Skeletal muscle tissue (tissue), 4 donors: ENCODE results near the gene NDUFS8. TPM values are rescaled to one million over a fixed set of nuclear protein-coding genes. Genes with fewer than 3 reads are reported as not detected.
"Not testable (repeated sequence)": the region's sequence is repeated elsewhere in the genome, so short reads cannot be mapped to it uniquely, and the experiment has no call there.

Experiments
- H3K27ac ChIP-seq: one replicate; pipeline ENCODE4 v1.7.0; 2013; ENCODE audit warnings: mild to moderate bottlenecking, low read depth, low read length, inconsistent platforms
- H3K27me3 ChIP-seq, 3 donors: one replicate each; pipeline ENCODE4 v1.7.0; 2013; ENCODE audit warnings: low read length in 3 of 3; ENCODE audit not compliant: control insufficient read depth in 3 of 3, insufficient read depth in 3 of 3
- H3K36me3 ChIP-seq, 3 donors: one replicate each; pipeline ENCODE4 v1.7.0; 2013; ENCODE audit warnings: low read length in 3 of 3; ENCODE audit not compliant: control insufficient read depth in 3 of 3, insufficient read depth in 3 of 3
- H3K4me1 ChIP-seq, 3 donors: one replicate each; pipeline ENCODE4 v1.7.0; 2013; ENCODE audit warnings: low read length in 3 of 3, mild to moderate bottlenecking in 3 of 3; ENCODE audit not compliant: control insufficient read depth in 3 of 3, insufficient read depth in 3 of 3
- H3K4me3 ChIP-seq, 3 donors: one replicate each; pipeline ENCODE4 v1.7.0; 2013; ENCODE audit warnings: low read length in 3 of 3
- H3K9ac ChIP-seq, 3 donors: one replicate each; pipeline ENCODE4 v1.7.0; 2013; ENCODE audit warnings: low read length in 3 of 3, mild to moderate bottlenecking in 3 of 3, moderate library complexity in 2 of 3, low read depth in 1 of 3
- H3K9me3 ChIP-seq, 3 donors: one replicate each; pipeline ENCODE4 v1.7.0; 2013; ENCODE audit warnings: low read length in 3 of 3; ENCODE audit not compliant: control insufficient read depth in 3 of 3
- total RNA-seq: library from RNA; depleted of rRNA; stranded (reverse); fragments of >200 nt; gene quantifications from one replicate; pipeline ENCODE4 v1.2.3, GENCODE V29; 2014
- donor health status: Osteomylitis.

Gene NDUFS8
- total RNA-seq = 64.7 TPM

GRCh38 chr11:68030318-68031143 is at the start of gene NDUFS8:
TSS of gene NDUFS8 (plus strand) at chr11:68030681. CDS start at chr11:68032152, 1,471 bp downstream.
- Histone ChIP-seq H3K36me3 (peaks cover 12 to 22% (median 21%) of the 10 kb centered on the region in 3 donors), H3K27ac (peak within 1 kb of the TSS; percentile 84), H3K9me3 (no peaks in the 10 kb centered on the region), H3K4me1 (peaks cover 38 to 50% (median 42%) of the 10 kb centered on the region in 3 donors), H3K4me3 (peak within 1 kb of the TSS; percentile 93 to 99 (median 98)), H3K27me3 (no peaks in the 10 kb centered on the region), H3K9ac (peak within 1 kb of the TSS; percentile 98 to 99 (median 98))

DNA sequence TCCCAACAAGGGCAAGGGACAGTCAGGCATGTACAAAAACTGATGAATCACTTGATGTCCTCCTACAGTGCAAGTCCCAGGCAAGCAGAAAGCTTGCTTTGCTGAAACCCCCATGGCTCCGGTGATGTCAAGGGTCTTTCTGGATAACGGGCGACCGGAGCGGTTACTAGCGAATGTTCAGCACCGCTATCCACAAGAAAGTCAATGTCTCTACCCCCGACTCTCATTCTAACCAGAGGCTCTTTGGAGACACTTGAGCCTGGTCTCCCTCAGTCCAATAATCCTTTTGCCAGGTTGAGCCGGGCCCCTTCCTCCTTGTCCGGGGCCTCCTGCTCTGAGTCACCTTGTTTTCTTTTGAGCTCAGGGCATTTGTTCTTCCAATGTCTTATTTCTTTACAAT is 49.3 kb upstream of the NDUFS8 start:
- not testable (repeated sequence) for H3K9me3 ChIP-seq, H3K4me3 ChIP-seq, H3K9ac ChIP-seq, H3K27ac ChIP-seq, H3K4me1 ChIP-seq, H3K36me3 ChIP-seq
- H3K27me3 ChIP-seq = peaks cover 0 to 17% (median 3%) of the 10 kb centered on the region in 3 donors

DNA sequence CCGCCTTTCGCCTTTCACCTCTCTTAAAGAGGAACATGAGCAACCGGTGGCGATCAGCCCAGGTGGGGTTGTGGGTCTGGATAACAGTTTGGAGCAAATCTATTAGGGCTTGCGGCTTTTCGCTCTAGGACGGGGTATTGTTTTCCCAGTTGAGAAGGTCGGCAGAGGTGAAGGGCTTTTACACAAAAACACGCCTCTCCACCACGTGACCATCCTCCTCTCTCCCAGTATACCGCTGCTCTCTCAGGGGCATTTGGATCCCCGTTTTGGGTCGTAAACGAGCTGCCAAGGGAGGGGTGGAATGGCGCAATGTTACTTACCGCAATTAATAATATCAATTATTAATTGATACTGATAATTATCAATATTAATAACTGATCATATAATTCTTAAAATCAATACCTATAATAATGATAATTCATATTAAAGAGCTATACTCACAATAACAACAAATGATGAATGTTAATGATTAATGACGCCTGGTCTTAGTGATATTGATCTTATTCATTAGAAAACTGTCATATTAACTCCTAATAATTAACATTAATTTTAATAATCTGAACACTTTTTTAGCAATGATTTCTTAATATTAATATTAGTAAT is 48.1 kb upstream of the NDUFS8 start:
- H3K27me3 ChIP-seq = peaks cover 0 to 15% (median 3%) of the 10 kb centered on the region in 3 donors
- not testable (repeated sequence) for H3K4me3 ChIP-seq, H3K36me3 ChIP-seq, H3K9me3 ChIP-seq, H3K9ac ChIP-seq, H3K4me1 ChIP-seq, H3K27ac ChIP-seq

DNA sequence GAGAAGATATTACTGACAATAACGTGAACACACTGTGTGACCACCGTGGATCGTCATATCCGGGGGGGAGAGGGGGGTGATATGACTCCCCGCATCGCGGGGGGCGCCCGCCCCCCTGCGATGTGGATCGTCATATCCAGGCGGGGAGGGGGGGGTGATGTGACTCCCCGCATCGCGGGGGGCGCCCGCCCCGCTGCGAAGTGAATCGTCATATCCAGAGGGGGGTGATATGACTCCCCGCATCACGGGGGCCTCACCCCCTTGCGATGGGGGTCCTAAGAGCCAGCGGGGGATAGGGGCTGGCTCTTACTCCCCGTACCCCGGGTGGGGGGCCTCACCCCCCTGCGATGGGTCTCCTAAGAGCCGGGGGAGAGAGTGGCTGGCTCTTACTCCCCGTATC is 46.5 kb upstream of the NDUFS8 start:
- Histone ChIP-seq H3K4me1 (no peaks in the 10 kb centered on the region), H3K9me3 (no peaks in the 10 kb centered on the region), H3K9ac (no peak overlapping the region), H3K4me3 (no peak overlapping the region), H3K27me3 (peaks cover 0 to 6% (median 3%) of the 10 kb centered on the region in 3 donors), H3K27ac (no peak overlapping the region), H3K36me3 (no peaks in the 10 kb centered on the region)

GRCh38 chr11:67985302-67985701 is 45.2 kb upstream of the NDUFS8 start:
- H3K9me3 ChIP-seq, H3K4me1 ChIP-seq, H3K4me3 ChIP-seq, H3K27ac ChIP-seq, H3K27me3 ChIP-seq, H3K9ac ChIP-seq, H3K36me3 ChIP-seq: not testable (repeated sequence)

- H3K27me3 ChIP-seq, H3K4me1 ChIP-seq, H3K9ac ChIP-seq, H3K9me3 ChIP-seq, H3K4me3 ChIP-seq, H3K36me3 ChIP-seq, H3K27ac ChIP-seq: not testable (repeated sequence)
These were observed 39.7 kb upstream of the NDUFS8 start for GRCh38 chr11:67990546-67991346.

- H3K27ac ChIP-seq, H3K36me3 ChIP-seq, H3K4me1 ChIP-seq, H3K27me3 ChIP-seq, H3K9me3 ChIP-seq, H3K9ac ChIP-seq, H3K4me3 ChIP-seq: not testable (repeated sequence)
These were observed 38.9 kb upstream of the NDUFS8 start for GRCh38 chr11:67991347-67992121.

- H3K4me1 ChIP-seq, H3K9me3 ChIP-seq, H3K27me3 ChIP-seq, H3K9ac ChIP-seq, H3K36me3 ChIP-seq, H3K27ac ChIP-seq, H3K4me3 ChIP-seq: not testable (repeated sequence)
These were observed 36.7 kb upstream of the NDUFS8 start for GRCh38 chr11:67993821-67994220.

DNA sequence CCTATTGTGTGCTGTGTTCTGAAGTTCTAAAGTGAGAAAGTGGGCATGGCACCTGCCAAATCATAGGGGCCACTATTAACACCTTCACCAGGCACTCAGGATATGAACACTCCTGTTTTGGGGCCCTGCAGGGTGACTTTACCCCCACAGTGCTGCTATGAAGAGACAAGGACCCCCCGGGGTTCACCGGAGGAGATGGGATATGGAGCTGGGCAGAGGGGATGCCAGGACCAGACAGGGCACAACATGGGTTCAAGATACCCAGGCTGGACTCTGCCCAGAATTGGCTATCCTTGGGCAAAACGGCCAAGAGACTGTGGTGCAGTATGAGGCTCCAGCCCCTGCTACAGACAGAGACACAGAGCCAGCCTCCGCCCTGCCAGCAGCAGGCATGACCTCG is 36.1 kb upstream of the NDUFS8 start:
- H3K9ac ChIP-seq, H3K36me3 ChIP-seq, H3K9me3 ChIP-seq, H3K4me3 ChIP-seq, H3K27me3 ChIP-seq, H3K27ac ChIP-seq, H3K4me1 ChIP-seq: not testable (repeated sequence)
